A549 treated with Mapracorat at 1 μM for 4 hours (cell line): ENCODE measurements around the gene RIIAD1. TPM values are rescaled to one million over a fixed set of nuclear protein-coding genes. Genes with fewer than 3 reads are reported as not detected.

ENCODE experiments used
- total RNA-seq: library from RNA; stranded (reverse); fragments of 200-300 nt; extraction: Qiagen RNA extraction; gene quantifications from 5 replicates; pipeline ENCODE4 v1.2.3, GENCODE V29; 2022

Gene RIIAD1, protein sequence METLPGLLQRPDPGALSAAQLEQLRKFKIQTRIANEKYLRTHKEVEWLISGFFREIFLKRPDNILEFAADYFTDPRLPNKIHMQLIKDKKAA
- total RNA-seq, result not detected in 5 replicates

DNA sequence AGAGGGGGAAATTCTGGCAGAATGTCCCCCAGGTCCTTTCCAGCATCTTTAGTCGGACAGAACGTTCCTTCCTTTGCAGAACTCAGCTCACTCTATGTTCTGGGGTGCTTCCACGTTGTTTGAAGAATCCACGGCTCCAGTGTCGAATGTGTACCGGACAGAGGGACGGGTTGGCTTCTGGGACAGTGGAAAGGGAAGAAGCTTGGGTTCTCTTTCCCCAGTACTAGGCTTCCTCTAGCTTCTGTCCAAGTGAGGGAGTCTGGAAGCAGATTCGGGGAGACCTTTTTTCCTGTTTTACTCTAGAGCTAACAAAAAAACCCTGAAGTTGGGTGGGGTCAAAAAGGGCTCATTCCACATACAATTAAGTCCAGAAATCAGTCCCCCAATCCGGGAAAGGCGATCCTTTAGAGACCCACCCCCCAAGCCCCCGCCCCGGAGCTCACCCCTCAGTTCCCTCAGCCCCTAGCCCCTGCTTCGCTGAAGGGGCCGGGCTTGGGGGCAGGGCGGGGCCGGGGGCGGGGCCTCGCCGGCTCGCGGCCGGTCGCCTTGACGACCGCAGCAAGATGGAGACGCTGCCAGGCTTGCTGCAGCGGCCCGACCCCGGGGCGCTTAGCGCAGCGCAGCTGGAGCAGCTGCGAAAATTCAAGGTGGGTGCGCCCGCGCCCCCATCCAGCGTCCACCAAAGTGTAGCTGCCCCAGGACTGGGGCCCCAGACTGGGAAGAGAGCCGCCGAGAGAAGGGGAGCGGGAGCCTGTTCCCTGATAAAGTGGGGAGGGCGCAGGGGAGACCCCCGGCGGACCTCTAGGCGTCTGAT is at the start of gene RIIAD1:
TSS of gene RIIAD1 (plus strand) at position 549 of the 814 bp plus-strand sequence. CDS start at position 564, 15 bp downstream.

GRCh38 chr1:151716771-151717631 is 4.3 kb upstream of the RIIAD1 start, which contains the start of gene CELF3:
Gene CELF3, minus strand, starts transcription at chr1:151716803. Its CDS starts 783 bp downstream, at chr1:151716020.

GRCh38 chr1:151762941-151763921 is 41.9 kb downstream of the RIIAD1 start, which contains the start of gene MRPL9:
Gene MRPL9, minus strand, starts transcription at chr1:151763496. Its CDS starts 17 bp downstream, at chr1:151763479.

Other genes with a start within 250 kb of the RIIAD1 start
- 1.5 to 2.4 TPM (median 2.2 TPM) in 5 replicates for gene CGN, start 210.1 kb upstream of the RIIAD1 start, total RNA-seq
- gene TUFT1, start 181.2 kb upstream of the RIIAD1 start, total RNA-seq, result 8.4 to 10.4 TPM (median 9.2 TPM) in 5 replicates
- 7.0 to 10.3 TPM (median 7.4 TPM) in 5 replicates for gene SNX27, start 109.5 kb upstream of the RIIAD1 start, total RNA-seq
- not detected in 5 replicates for gene CELF3, start 4.7 kb upstream of the RIIAD1 start, total RNA-seq
- gene MRPL9, start 42.0 kb downstream of the RIIAD1 start, total RNA-seq, result 73.9 to 90.5 TPM (median 84.1 TPM) in 5 replicates
- 5.0 to 5.4 TPM (median 5.1 TPM) in 5 replicates for gene TDRKH, start 69.0 kb downstream of the RIIAD1 start, total RNA-seq
- gene LINGO4, start 83.9 kb downstream of the RIIAD1 start, total RNA-seq, result not detected in 5 replicates
- gene RORC, start 110.3 kb downstream of the RIIAD1 start, total RNA-seq, result 0.04 to 0.05 TPM in 2 of 5 replicates, not detected in the others
- gene C2CD4D, start 118.3 kb downstream of the RIIAD1 start, total RNA-seq, result not detected in 5 replicates
- gene THEM5, start 132.2 kb downstream of the RIIAD1 start, total RNA-seq, result not detected in 5 replicates
- 13.0 to 14.1 TPM (median 13.9 TPM) in 5 replicates for gene THEM4, start 188.0 kb downstream of the RIIAD1 start, total RNA-seq